ENCODE results near the gene GABRB1.

The GABRB1 gene

DNA sequence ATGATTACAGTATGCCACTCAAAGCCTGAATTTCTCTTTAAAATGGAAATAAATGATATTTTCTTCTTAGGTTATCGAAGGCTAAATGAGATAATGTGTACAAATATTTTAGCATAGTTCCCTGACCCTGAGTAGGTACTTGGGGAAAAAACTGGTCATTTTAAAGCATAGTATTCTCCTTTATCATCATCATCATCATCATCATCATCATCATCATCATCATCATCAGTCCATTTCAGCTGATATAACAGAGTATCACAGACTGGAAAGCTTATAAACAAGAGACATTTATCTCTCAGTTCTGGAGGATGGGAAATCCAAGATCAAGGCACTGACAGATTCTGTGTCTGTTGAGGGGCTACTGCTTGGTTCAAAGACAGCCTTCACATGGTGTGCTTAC lies 13.9 kb downstream of the GABRB1 start:
- Histone ChIP-seq H3K27me3 (ENCODE audit: insufficient read depth, insufficient read length) (no peaks in the 10 kb centered on the region), H3K9me3 (ENCODE audit: insufficient read depth, low read length) (no peaks in the 10 kb centered on the region), H3K4me3 (ENCODE audit: insufficient read length, low read depth) (no peak overlapping the region), H3K9ac (ENCODE audit: insufficient read length, low read depth) (no peak overlapping the region), H3K4me1 (ENCODE audit: insufficient read depth, insufficient read length) (no peaks in the 10 kb centered on the region), H3K36me3 (ENCODE audit: insufficient read depth, insufficient read length, low read length) (no peaks in the 10 kb centered on the region)
- no peak for TF ChIP-seq YY1 (IDR thresholded peaks at IDR 0.05; ENCODE audit: insufficient read depth, insufficient read length)
- TF ChIP-seq SUZ12 (IDR thresholded peaks at IDR 0.05; ENCODE audit: extremely low read depth, insufficient read depth, insufficient read length) = no peak
- no peak for DNase-seq (ENCODE audit: low read depth, low spot score)

DNA sequence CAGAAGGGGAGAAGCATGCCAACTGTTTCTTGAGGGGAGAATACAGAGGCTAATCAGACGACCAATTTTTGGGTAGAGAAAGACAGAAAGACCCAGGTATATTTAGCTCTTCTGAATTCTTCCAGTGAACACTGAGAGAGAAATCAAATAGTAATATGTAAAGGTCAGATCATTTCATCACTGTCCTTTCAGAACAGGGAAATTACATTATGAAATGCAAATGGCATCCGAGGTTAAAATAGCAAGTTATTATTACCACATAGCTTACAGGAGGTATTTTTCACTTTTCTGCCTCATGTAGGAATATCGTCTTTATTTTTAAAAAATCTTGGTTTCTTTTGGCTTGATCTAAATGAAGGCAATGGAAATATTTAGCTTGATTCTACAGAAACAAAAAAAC lies 18.0 kb downstream of the GABRB1 start:
- H3K27me3 ChIP-seq (ENCODE audit: insufficient read depth, insufficient read length) = no peaks in the 10 kb centered on the region
- no peak overlapping the region for H3K4me3 ChIP-seq (ENCODE audit: insufficient read length, low read depth)
- TF ChIP-seq YY1 (IDR thresholded peaks at IDR 0.05; ENCODE audit: insufficient read depth, insufficient read length) (no peak), SUZ12 (IDR thresholded peaks at IDR 0.05; ENCODE audit: extremely low read depth, insufficient read depth, insufficient read length) (no peak)
- no peak overlapping the region for H3K9ac ChIP-seq (ENCODE audit: insufficient read length, low read depth)
- H3K9me3 ChIP-seq (ENCODE audit: insufficient read depth, low read length) = no peaks in the 10 kb centered on the region
- H3K36me3 ChIP-seq (ENCODE audit: insufficient read depth, insufficient read length, low read length) = no peaks in the 10 kb centered on the region
- no peaks in the 10 kb centered on the region for H3K4me1 ChIP-seq (ENCODE audit: insufficient read depth, insufficient read length)
- no peak for DNase-seq (ENCODE audit: low read depth, low spot score)

- no peak overlapping the region for H3K9ac ChIP-seq (ENCODE audit: insufficient read length, low read depth)
- H3K4me3 ChIP-seq (ENCODE audit: insufficient read length, low read depth) = no peak overlapping the region
- H3K27me3 ChIP-seq (ENCODE audit: insufficient read depth, insufficient read length) = no peaks in the 10 kb centered on the region
- no peaks in the 10 kb centered on the region for H3K9me3 ChIP-seq (ENCODE audit: insufficient read depth, low read length)
- no peaks in the 10 kb centered on the region for H3K36me3 ChIP-seq (ENCODE audit: insufficient read depth, insufficient read length, low read length)
- H3K4me1 ChIP-seq (ENCODE audit: insufficient read depth, insufficient read length) = no peaks in the 10 kb centered on the region
- DNase-seq (ENCODE audit: low read depth, low spot score) = no peak
- no peak for TF ChIP-seq ZNF274 (IDR thresholded peaks at IDR 0.05; ENCODE audit: low read depth, low read length)
- no peak for TF ChIP-seq YY1 (IDR thresholded peaks at IDR 0.05; ENCODE audit: insufficient read depth, insufficient read length)
- no peak for TF ChIP-seq SUZ12 (IDR thresholded peaks at IDR 0.05; ENCODE audit: extremely low read depth, insufficient read depth, insufficient read length)
These were observed 19.7 kb downstream of the GABRB1 start for GRCh38 chr4:47050761-47051725.

DNA sequence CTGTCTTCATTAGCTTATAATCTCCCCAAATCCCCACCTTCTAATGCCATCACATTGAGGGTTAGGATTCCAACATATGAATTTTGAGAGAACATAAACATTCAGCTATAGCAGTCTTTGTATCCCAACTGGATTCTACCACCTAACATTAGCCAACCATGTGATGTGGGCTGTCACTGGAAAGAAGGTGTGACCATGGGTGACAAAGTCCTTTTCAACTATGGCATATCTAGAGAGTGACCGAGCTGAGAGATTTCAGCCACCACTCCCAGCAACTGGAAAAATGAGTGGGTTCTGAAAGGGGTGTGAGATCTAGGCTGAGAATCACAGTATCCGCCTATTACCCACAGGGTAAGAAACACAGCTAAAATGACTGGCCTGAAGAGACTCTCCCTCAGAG lies 22.1 kb downstream of the GABRB1 start:
- TF ChIP-seq SUZ12 (IDR thresholded peaks at IDR 0.05; ENCODE audit: extremely low read depth, insufficient read depth, insufficient read length) (no peak), YY1 (IDR thresholded peaks at IDR 0.05; ENCODE audit: insufficient read depth, insufficient read length) (no peak), ZNF274 (IDR thresholded peaks at IDR 0.05; ENCODE audit: low read depth, low read length) (no peak)
- Histone ChIP-seq H3K36me3 (ENCODE audit: insufficient read depth, insufficient read length, low read length) (no peaks in the 10 kb centered on the region), H3K9me3 (ENCODE audit: insufficient read depth, low read length) (no peaks in the 10 kb centered on the region), H3K9ac (ENCODE audit: insufficient read length, low read depth) (no peak overlapping the region), H3K4me3 (ENCODE audit: insufficient read length, low read depth) (no peak overlapping the region), H3K27me3 (ENCODE audit: insufficient read depth, insufficient read length) (no peaks in the 10 kb centered on the region), H3K4me1 (ENCODE audit: insufficient read depth, insufficient read length) (no peaks in the 10 kb centered on the region)
- no peak for DNase-seq (ENCODE audit: low read depth, low spot score)

GRCh38 chr4:47054130-47054529 lies 22.8 kb downstream of the GABRB1 start:
- H3K4me3 ChIP-seq (ENCODE audit: insufficient read length, low read depth) = no peak overlapping the region
- no peak for DNase-seq (ENCODE audit: low read depth, low spot score)
- no peaks in the 10 kb centered on the region for H3K27me3 ChIP-seq (ENCODE audit: insufficient read depth, insufficient read length)
- no peaks in the 10 kb centered on the region for H3K4me1 ChIP-seq (ENCODE audit: insufficient read depth, insufficient read length)
- H3K9ac ChIP-seq (ENCODE audit: insufficient read length, low read depth) = no peak overlapping the region
- H3K36me3 ChIP-seq (ENCODE audit: insufficient read depth, insufficient read length, low read length) = no peaks in the 10 kb centered on the region
- no peak for TF ChIP-seq SUZ12 (IDR thresholded peaks at IDR 0.05; ENCODE audit: extremely low read depth, insufficient read depth, insufficient read length)
- TF ChIP-seq ZNF274 (IDR thresholded peaks at IDR 0.05; ENCODE audit: low read depth, low read length) = no peak
- TF ChIP-seq YY1 (IDR thresholded peaks at IDR 0.05; ENCODE audit: insufficient read depth, insufficient read length) = no peak
- H3K9me3 ChIP-seq (ENCODE audit: insufficient read depth, low read length) = no peaks in the 10 kb centered on the region

GRCh38 chr4:47057991-47058390 lies 26.6 kb downstream of the GABRB1 start:
- TF ChIP-seq ZNF274 (IDR thresholded peaks at IDR 0.05; ENCODE audit: low read depth, low read length) = no peak
- TF ChIP-seq SUZ12 (IDR thresholded peaks at IDR 0.05; ENCODE audit: extremely low read depth, insufficient read depth, insufficient read length) = no peak
- TF ChIP-seq YY1 (IDR thresholded peaks at IDR 0.05; ENCODE audit: insufficient read depth, insufficient read length) = no peak
- no peak overlapping the region for H3K9ac ChIP-seq (ENCODE audit: insufficient read length, low read depth)
- H3K4me1 ChIP-seq (ENCODE audit: insufficient read depth, insufficient read length) = no peaks in the 10 kb centered on the region
- no peaks in the 10 kb centered on the region for H3K36me3 ChIP-seq (ENCODE audit: insufficient read depth, insufficient read length, low read length)
- no peaks in the 10 kb centered on the region for H3K27me3 ChIP-seq (ENCODE audit: insufficient read depth, insufficient read length)
- no peak for DNase-seq (ENCODE audit: low read depth, low spot score)
- H3K9me3 ChIP-seq (ENCODE audit: insufficient read depth, low read length) = no peaks in the 10 kb centered on the region
- no peak overlapping the region for H3K4me3 ChIP-seq (ENCODE audit: insufficient read length, low read depth)

DNA sequence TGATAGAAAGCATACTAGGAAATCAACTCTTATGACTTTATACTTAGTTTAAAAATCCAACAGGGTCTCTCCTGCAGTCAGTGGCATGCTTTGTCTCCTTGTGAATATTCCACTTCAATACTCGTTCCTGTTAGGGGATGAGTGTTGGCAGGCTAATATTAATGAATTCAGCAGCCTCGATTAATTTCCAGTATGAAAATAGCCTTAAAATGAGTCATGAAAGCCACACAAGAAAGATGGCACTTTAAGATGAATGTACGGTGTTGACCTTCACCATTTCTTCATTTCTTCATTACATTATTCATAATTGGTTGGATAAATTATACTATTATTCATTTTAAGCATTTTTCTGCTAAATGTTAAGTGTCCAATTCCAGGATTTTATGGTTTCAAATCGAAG lies 29.2 kb downstream of the GABRB1 start:
- Histone ChIP-seq H3K36me3 (ENCODE audit: insufficient read depth, insufficient read length, low read length) (no peaks in the 10 kb centered on the region), H3K4me3 (ENCODE audit: insufficient read length, low read depth) (no peak overlapping the region), H3K9ac (ENCODE audit: insufficient read length, low read depth) (no peak overlapping the region), H3K9me3 (ENCODE audit: insufficient read depth, low read length) (no peaks in the 10 kb centered on the region), H3K4me1 (ENCODE audit: insufficient read depth, insufficient read length) (no peaks in the 10 kb centered on the region), H3K27me3 (ENCODE audit: insufficient read depth, insufficient read length) (no peaks in the 10 kb centered on the region)
- TF ChIP-seq YY1 (IDR thresholded peaks at IDR 0.05; ENCODE audit: insufficient read depth, insufficient read length) (no peak), ZNF274 (IDR thresholded peaks at IDR 0.05; ENCODE audit: low read depth, low read length) (no peak), SUZ12 (IDR thresholded peaks at IDR 0.05; ENCODE audit: extremely low read depth, insufficient read depth, insufficient read length) (no peak)
- DNase-seq (ENCODE audit: low read depth, low spot score) = no peak
